Measurements from ENCODE around the gene E2F3.

The E2F3 gene

DNA sequence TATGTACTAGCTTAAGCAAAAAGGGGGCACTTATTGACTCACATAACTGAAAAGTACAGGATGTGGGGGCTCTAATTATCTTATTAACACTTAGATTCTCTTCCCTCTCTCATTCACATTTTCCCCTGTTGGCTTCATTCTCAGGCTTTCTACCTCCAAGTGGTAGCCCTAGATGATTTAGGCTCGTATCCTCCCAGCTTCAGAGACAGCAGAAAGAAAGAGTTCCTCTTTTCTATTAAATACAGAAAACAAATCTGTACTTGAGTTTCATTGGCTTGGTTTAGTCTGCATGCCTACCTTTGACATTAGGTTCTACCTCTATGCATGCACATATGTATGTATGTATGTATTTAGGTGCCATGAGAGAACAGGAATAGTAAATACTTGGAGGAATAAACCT, 15.5 kb upstream of the E2F3 start:
- Mint-ChIP-seq H3K36me3 (peaks cover 2% of the 10 kb centered on the region), H3K27ac (no peak overlapping the region), H3K27me3 (no peaks in the 10 kb centered on the region), H3K4me1 (no peaks in the 10 kb centered on the region), H3K9me3 (no peaks in the 10 kb centered on the region), H3K4me3 (no peak overlapping the region)

DNA sequence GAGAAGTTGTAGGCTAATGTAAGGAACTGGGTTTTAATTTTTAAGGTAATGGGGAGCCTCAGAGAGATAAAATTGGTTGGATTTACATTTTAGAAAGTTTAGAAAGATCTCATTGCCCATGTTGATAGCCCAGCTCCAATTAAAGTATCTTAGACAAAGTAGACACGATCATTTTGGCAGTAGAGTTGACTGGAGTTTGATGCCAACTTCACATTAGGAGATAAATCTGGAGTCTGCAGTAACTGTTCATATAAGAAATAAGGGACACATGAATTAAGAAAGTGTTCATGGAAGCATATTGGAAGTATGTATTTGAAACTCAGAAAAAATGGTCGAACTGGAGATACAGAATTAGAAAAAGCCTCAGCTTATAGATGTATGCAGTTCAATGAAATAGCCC, 12.6 kb upstream of the E2F3 start:
- H3K36me3 Mint-ChIP-seq: peaks cover 2% of the 10 kb centered on the region
- H3K4me1 Mint-ChIP-seq: peaks cover 8% of the 10 kb centered on the region
- H3K4me3 Mint-ChIP-seq: no peak overlapping the region
- H3K9me3 Mint-ChIP-seq: no peaks in the 10 kb centered on the region
- no peaks in the 10 kb centered on the region for H3K27me3 Mint-ChIP-seq
- H3K27ac Mint-ChIP-seq: no peak overlapping the region

DNA sequence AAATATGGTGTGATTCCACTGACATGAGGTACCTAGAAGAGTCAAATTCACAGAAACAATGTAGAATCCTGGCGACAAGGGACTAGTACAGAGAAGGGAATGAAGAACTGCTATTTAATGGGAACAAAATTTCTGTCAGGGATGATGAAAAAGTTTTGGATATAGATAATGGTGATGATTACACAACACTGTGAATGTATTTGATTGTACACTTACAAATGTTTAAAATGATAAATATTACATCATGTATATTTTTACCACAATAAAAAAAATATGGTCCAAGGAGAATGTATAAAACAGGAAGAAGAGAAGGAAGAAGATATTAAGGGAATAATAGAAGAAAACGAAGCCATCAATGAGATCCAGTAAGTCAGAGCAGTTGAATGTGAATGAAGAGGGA, 8.4 kb upstream of the E2F3 start:
- no peak overlapping the region for H3K4me3 Mint-ChIP-seq
- H3K36me3 Mint-ChIP-seq: no peaks in the 10 kb centered on the region
- no peaks in the 10 kb centered on the region for H3K9me3 Mint-ChIP-seq
- H3K4me1 Mint-ChIP-seq: peaks cover 8% of the 10 kb centered on the region
- H3K27me3 Mint-ChIP-seq: no peaks in the 10 kb centered on the region
- H3K27ac Mint-ChIP-seq: no peak overlapping the region

DNA sequence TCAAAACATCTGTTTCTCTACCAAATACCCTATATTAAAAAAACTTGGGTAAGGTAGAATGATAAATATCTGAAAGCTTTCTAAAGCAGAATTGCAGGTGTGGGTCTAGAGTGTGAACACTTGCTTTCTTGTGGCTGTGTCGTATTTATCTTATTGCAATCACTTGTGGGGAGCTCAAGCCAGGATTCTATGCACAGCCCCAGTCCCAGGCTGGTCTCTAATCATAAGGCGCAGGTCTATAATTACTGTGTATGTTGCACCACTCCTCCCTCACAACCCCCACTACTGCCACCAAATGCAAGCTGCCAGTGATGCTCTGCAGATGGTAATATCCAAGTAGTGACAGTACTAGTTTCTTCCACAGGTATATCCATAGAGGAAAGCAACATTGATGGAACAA, 2.2 kb upstream of the E2F3 start:
- H3K36me3 Mint-ChIP-seq: no peaks in the 10 kb centered on the region
- H3K4me1 Mint-ChIP-seq: peaks cover 26% of the 10 kb centered on the region
- H3K4me3 Mint-ChIP-seq: no peak overlapping the region
- no peaks in the 10 kb centered on the region for H3K27me3 Mint-ChIP-seq
- no peak overlapping the region for H3K27ac Mint-ChIP-seq
- H3K9me3 Mint-ChIP-seq: no peaks in the 10 kb centered on the region

DNA sequence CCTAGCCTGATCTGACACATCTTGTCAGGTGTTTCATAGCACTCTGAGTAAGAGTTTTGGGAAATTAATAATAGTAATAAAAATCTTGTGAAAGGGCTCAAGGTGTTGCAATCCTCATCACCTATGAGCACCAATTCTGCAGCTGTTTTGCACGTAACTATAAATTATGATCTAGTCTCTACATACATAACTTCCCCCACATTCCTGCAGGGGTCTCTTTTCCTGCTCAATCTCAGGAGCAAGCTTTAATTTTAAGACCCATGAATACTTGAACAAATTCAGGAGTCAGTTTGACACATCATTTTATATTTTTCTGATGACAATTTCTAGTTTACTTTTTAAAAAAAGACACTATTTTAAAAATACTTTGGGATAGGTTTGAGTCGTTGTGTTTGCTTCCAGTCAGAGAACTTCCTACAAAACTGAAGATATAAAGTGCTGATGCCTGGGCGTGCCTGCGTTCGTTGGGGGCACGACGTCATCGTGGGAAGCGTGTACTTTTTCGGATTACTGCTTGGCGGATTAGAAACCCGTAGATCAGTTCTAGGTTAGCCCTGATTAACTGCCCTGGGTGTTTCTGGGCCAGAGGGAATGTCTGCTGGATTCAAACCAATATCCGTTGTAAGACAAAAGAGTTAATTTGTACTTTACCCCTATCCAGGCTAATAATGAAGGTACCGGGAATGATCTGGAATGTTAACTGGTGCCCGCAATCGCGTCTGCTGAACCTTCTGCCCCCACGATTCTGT, 1.0 kb upstream of the E2F3 start:
- peak overlapping the region; percentile 96 for H3K27ac Mint-ChIP-seq
- peak overlapping the region; percentile 95 for H3K4me3 Mint-ChIP-seq
- no peaks in the 10 kb centered on the region for H3K27me3 Mint-ChIP-seq
- no peaks in the 10 kb centered on the region for H3K9me3 Mint-ChIP-seq
- peaks cover 33% of the 10 kb centered on the region for H3K4me1 Mint-ChIP-seq
- peaks cover 3% of the 10 kb centered on the region for H3K36me3 Mint-ChIP-seq

DNA sequence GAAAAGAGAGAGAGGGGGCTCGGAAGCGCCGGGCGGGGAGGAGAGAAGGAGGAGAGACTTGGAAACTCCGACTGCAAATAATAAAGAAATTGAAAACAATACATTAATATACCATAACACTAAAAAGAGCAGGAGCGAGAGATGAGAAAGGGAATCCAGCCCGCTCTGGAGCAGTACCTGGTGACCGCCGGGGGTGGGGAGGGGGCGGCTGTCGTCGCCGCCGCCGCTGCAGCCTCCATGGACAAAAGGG, 338 bp downstream of the E2F3 start:
- H3K27ac Mint-ChIP-seq: peak overlapping the region; percentile 96
- peaks cover 46% of the 10 kb centered on the region for H3K4me1 Mint-ChIP-seq
- no peaks in the 10 kb centered on the region for H3K27me3 Mint-ChIP-seq
- peak overlapping the region; percentile 95 for H3K4me3 Mint-ChIP-seq
- H3K9me3 Mint-ChIP-seq: no peaks in the 10 kb centered on the region
- peaks cover 5% of the 10 kb centered on the region for H3K36me3 Mint-ChIP-seq

DNA sequence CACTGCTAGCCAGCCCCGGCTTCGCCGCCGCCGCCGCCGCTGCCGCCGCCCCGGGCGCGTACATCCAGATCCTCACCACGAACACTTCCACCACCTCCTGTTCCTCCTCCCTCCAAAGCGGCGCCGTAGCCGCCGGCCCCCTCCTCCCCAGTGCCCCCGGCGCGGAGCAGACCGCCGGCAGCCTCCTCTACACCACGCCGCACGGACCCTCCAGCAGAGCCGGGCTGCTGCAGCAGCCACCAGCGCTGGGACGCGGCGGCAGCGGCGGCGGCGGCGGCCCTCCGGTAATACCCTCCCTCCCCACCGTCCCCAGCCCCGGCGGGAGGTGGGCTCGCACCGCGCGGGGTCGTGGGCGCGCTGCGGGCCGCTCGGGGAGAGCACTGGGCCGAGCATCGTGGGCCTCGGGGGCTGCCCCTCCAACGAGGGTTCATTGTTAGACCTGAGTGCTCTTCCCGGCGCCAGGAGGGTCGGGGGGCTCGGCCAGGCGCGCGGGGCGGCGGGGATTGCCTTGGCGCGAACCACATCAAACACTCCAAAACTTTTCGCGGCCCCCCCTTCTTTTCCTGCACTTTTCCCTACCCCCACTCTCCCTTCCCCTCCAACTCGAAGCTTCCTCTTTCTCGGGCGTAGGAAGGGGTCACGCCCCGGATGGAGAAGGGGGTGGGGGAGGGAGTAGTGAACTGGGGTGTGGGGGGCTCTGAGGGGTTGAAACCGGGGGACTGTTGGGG, 827 bp downstream of the E2F3 start:
- Mint-ChIP-seq H3K9me3 (no peaks in the 10 kb centered on the region), H3K4me1 (peaks cover 50% of the 10 kb centered on the region), H3K27ac (peak overlapping the region; percentile 96), H3K4me3 (peak overlapping the region; percentile 95), H3K36me3 (peaks cover 5% of the 10 kb centered on the region), H3K27me3 (no peaks in the 10 kb centered on the region)

DNA sequence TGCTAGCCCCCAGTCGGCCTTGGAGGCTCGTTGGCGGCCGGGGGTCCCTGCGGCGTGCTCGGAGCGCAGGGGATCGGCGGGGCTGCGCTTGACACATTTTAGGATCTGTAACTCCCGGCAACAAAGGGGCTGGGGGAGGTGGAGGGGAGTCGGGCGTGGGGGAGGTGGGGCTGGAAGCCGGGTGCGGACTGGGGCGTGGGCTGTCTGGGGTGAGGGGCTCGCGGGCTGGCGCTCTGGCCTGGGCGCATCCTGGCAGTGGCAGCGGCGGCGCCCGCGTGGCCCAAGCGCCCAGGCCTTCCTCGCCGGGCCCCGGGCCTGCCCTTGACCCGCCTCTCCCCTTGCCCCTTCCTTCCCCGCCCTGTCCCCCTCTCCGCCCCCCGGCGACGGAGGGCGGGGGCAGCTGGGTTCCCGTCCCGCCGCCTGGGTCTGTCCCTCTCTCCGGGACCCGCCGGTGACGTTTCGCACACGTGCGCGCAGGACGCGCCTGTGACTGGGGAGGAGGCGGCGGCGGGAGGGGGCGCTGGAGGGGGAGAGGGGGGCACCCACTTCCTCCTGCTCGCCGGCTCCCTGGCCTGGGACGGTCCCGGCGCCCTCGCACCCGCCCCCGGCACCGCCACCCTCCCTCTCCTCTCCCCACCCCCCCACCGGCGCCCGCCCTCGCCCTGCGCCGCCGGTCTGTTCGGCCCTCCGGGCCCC, 1.5 kb downstream of the E2F3 start:
- Mint-ChIP-seq H3K36me3 (peaks cover 5% of the 10 kb centered on the region), H3K4me1 (peaks cover 57% of the 10 kb centered on the region), H3K27me3 (no peaks in the 10 kb centered on the region), H3K9me3 (no peaks in the 10 kb centered on the region), H3K27ac (peak overlapping the region; percentile 84), H3K4me3 (peak overlapping the region; percentile 94)

DNA sequence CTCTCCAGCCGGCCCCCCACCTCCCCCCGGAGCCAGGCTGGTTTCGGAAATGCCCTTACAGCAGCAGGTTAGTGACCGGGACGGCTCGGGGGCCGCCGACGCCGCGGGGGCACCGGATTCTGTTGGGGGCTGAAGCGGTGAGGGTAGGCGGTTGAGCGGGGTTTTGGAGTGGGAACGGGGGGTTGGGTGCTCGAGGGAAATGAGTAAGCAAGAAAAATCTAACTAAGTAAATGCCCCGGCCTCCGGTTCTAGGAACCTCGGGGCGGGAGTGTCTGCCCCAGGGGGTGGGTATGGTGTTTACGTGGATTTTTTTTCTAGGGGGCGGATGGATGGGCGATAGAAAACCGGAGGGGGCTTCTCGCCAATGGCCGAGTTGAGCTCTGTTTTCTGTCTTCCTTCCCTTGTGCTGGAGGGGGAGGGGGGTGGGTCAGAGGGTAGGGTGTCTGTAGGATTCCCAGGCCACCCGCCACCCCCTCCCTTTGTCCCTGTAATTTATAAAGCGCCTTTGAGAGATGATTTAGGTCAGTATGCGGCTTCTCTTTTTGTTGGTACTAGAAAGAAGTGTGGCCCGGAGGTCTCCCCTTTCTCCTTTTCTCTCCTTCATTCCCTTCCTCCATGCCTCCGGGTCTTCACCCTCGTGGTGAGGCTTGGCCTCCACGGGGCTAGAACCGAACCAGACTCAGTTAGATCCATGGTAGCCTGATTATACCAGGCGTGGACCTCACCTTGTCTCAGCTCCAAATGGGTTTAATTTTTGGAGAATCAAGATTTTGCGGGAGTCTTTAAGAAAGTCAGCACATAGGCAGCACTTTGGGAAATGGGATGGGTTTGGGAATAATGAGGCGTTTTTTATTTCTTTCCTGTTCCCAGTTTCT, 2.3 kb downstream of the E2F3 start:
- no peaks in the 10 kb centered on the region for H3K9me3 Mint-ChIP-seq
- no peaks in the 10 kb centered on the region for H3K27me3 Mint-ChIP-seq
- H3K4me1 Mint-ChIP-seq: peaks cover 61% of the 10 kb centered on the region
- peak overlapping the region; percentile 99 for H3K27ac Mint-ChIP-seq
- H3K4me3 Mint-ChIP-seq: peak overlapping the region; percentile 94
- peaks cover 5% of the 10 kb centered on the region for H3K36me3 Mint-ChIP-seq

DNA sequence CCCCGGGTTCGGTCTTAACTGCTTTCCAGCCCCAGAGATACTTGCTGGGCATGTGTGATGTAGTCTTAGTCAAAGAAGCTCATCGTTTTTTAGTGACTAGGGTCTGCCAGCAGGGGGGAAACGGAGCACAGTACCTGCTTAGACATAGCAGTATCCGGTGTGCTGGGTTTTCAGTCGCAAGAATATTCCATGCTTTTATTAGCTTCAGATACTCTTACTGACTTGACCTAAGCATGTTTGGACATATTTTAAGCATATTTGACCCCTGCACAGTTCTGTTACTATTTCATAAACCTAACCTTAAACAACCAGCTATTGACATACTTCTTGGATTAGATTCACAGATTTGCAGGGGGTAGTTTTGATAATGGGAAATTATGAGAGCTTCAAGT, 3.0 kb downstream of the E2F3 start:
- H3K36me3 Mint-ChIP-seq: peaks cover 5% of the 10 kb centered on the region
- H3K27me3 Mint-ChIP-seq: no peaks in the 10 kb centered on the region
- H3K4me3 Mint-ChIP-seq: peak overlapping the region; percentile 94
- peak overlapping the region; percentile 99 for H3K27ac Mint-ChIP-seq
- H3K9me3 Mint-ChIP-seq: no peaks in the 10 kb centered on the region
- H3K4me1 Mint-ChIP-seq: peaks cover 62% of the 10 kb centered on the region

DNA sequence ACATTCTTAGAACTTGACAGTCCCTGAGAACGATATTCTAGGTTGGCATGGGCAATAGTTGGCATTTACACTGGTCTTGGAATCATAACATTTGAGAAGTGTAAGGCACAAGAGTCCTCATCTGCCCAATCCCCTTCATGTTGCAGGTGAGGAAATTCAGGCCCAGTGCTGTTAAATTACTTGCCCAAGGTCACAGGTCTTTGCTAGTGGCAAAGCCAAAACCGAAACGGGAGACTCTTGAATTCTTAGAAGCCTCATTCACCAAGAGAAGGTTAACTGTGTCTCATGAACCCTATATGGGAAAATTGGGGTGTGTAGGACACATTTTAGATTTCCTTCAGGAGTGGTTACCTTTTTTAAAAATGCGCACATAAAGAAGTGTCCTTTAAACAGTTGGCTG, 7.2 kb downstream of the E2F3 start:
- Mint-ChIP-seq H3K4me3 (peak overlapping the region; percentile 42), H3K4me1 (peaks cover 77% of the 10 kb centered on the region), H3K9me3 (no peaks in the 10 kb centered on the region), H3K36me3 (peaks cover 16% of the 10 kb centered on the region), H3K27ac (peak overlapping the region; percentile 41), H3K27me3 (no peaks in the 10 kb centered on the region)

DNA sequence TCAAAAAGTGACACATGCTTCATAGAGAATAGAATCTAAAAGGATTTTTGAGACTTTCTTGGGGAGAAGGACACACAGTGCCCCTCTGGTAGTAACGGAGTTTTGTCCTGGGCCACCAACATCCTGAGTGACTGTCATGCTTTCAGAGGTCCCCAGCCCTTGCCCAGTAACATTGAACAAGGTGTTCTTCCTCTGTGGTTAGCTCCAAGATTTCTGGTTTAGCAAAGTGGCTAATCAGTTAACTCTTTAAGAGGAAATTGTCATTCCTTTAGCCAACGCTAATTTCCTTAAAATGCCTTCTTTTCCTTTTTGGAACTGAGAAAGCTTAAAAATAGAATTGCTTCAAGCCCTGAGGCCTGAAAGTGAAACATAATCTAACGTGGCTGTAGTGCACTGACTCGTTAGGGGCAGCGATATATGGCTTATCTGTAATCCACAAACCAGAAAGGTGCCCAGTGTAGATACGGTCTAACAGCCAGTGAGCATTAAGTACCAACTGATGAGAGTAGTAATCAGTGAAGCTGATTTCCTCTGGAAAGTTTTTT, 7.8 kb downstream of the E2F3 start:
- peaks cover 16% of the 10 kb centered on the region for H3K36me3 Mint-ChIP-seq
- peak overlapping the region; percentile 42 for H3K4me3 Mint-ChIP-seq
- H3K27me3 Mint-ChIP-seq: no peaks in the 10 kb centered on the region
- H3K4me1 Mint-ChIP-seq: peaks cover 77% of the 10 kb centered on the region
- no peaks in the 10 kb centered on the region for H3K9me3 Mint-ChIP-seq
- no peak overlapping the region for H3K27ac Mint-ChIP-seq

DNA sequence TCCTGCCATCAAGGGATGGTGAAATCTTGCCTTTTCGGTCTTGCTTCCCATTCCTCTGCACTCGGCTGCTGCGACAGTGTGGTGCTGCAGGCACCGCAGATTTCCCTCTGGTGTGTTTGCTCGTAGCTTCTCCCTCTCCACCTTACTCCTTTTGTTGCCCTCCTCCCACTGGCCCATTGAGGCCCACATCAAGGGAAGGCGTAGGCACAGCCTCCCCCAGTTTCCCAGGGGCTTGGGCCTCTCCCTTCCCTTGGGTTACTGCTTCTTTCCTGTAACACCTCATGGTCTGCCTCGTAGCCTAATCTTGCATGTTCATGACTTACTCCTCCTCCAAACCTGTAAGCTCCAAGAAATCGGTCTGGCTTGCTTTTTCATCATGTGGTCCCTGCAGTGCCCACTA, 9.9 kb downstream of the E2F3 start:
- peaks cover 13% of the 10 kb centered on the region for H3K36me3 Mint-ChIP-seq
- H3K27me3 Mint-ChIP-seq: no peaks in the 10 kb centered on the region
- peak overlapping the region; percentile 34 for H3K4me3 Mint-ChIP-seq
- peaks cover 80% of the 10 kb centered on the region for H3K4me1 Mint-ChIP-seq
- peak overlapping the region; percentile 66 for H3K27ac Mint-ChIP-seq
- H3K9me3 Mint-ChIP-seq: no peaks in the 10 kb centered on the region

DNA sequence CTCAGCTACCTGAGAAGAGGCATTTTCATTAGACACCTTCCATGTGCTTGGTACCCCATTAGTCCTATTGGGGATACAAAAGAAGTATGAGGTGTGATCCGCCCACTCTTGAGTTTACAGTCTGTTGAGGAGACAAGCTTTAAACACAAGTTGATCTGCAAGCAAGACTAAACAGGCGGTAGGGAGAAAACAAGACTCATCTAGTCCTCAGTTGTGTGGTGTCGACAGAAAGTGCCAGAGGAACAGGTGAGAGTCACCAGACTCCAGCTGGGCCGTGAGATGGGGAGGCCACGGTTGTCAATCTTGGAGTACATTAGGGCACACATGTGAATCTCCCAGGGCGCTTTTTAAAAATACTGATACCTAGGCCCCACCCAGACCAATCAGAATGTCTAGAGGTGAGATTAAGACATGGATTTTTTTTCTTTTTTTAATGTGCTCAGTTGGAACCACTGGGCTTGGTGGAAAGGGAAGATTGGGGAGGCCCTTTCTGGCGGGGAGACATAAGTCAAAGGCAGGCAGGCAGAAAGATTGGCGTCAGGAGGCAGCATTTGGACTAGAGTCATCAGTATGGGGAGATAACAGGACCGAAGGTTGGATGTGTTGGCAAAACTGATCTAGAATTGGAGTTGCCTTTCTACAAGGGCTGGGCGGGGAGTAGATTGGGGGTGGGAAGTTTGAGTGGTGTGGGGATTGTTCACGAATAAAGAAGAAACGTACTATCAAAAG, 10.4 kb downstream of the E2F3 start:
- Mint-ChIP-seq H3K9me3 (no peaks in the 10 kb centered on the region), H3K36me3 (peaks cover 12% of the 10 kb centered on the region), H3K27ac (peak overlapping the region; percentile 66), H3K4me3 (peak overlapping the region; percentile 34), H3K27me3 (no peaks in the 10 kb centered on the region), H3K4me1 (peaks cover 80% of the 10 kb centered on the region)

DNA sequence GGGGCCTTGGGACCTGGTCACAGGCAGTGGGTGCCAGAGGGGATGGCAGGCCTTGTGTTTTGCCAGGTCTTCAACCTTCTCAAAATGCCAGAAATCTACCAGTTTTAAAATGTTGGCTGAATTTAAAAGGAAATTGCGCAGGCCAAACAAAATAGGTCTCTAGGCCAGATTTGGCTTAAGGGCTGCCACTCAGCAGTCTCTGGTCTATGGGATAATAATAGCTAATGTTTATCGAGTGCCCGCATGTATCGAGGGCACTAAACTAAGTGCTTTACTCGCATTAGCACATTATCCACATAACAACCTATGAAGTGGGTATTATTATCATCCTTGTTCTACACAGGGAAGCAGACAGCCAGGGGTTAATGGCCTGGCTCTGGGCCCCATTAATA, 11.0 kb downstream of the E2F3 start:
- H3K27me3 Mint-ChIP-seq: no peaks in the 10 kb centered on the region
- H3K4me1 Mint-ChIP-seq: peaks cover 77% of the 10 kb centered on the region
- H3K36me3 Mint-ChIP-seq: peaks cover 12% of the 10 kb centered on the region
- no peaks in the 10 kb centered on the region for H3K9me3 Mint-ChIP-seq
- no peak overlapping the region for H3K4me3 Mint-ChIP-seq
- H3K27ac Mint-ChIP-seq: no peak overlapping the region
